Calu3 (cell line): ENCODE data around the gene KAZN. TPM values are rescaled to one million over a fixed set of nuclear protein-coding genes. Genes with fewer than 3 reads are reported as not detected.

Experiments used
- BruUV-seq: library from RNA; stranded (reverse); fragments of 400-500 nt; replicated peaks from 2 replicates; lab custom pipeline; 2021; lab: Mats Ljungman, UMichigan
- CTCF ChIA-PET: fragments of 300-600 bp; sonication (Branson Sonifier 250); formaldehyde crosslinking; loops from one replicate; lab custom pipeline; 2022; ENCODE audit warnings: antibody characterized with exemption; lab: Charles Lee
- DNase-seq: peaks from one replicate; pipeline ENCODE4 v3.0.0; 2022
- H3K27ac Mint-ChIP-seq: one replicate; pipeline ENCODE4 v1.8.0; 2022; ENCODE audit warnings: mixed read lengths; ENCODE audit not compliant: unreplicated experiment
- H3K27me3 Mint-ChIP-seq: one replicate; pipeline ENCODE4 v1.8.0; 2022; ENCODE audit warnings: mixed read lengths; ENCODE audit not compliant: unreplicated experiment
- H3K36me3 Mint-ChIP-seq: one replicate; pipeline ENCODE4 v1.8.0; 2022; ENCODE audit warnings: mild to moderate bottlenecking, moderate library complexity, mixed read lengths; ENCODE audit not compliant: insufficient read depth, unreplicated experiment
- H3K4me1 Mint-ChIP-seq: one replicate; pipeline ENCODE4 v1.8.0; 2022; ENCODE audit warnings: mild to moderate bottlenecking, low read depth, mixed read lengths; ENCODE audit not compliant: unreplicated experiment
- H3K4me3 Mint-ChIP-seq: one replicate; pipeline ENCODE4 v1.8.0; 2022; ENCODE audit warnings: mild to moderate bottlenecking, low read depth, moderate library complexity, mixed read lengths; ENCODE audit not compliant: unreplicated experiment
- H3K9me3 Mint-ChIP-seq: one replicate; pipeline ENCODE4 v1.8.0; 2022; ENCODE audit warnings: low read depth, mixed read lengths; ENCODE audit not compliant: unreplicated experiment
- intact Hi-C: fragments of 100-400 bp; cut with micrococcal nuclease; formaldehyde crosslinking; loops from one replicate; pipeline ENCODE4 v1.10.0; 2022; ENCODE audit not compliant: unreplicated experiment
- total RNA-seq: library from RNA; stranded (reverse); gene quantifications from 2 replicates; pipeline ENCODE4 v1.2.3, GENCODE V29; 2022
- TF ChIP-seq, protein P1 (sequence below): fragments of 200-600 bp; IDR thresholded peaks from one replicate; pipeline ENCODE4 v1.8.0; 2022; ENCODE audit warnings: antibody characterized with exemption; ENCODE audit not compliant: unreplicated experiment

KAZN gene
- total RNA-seq, 1 experiment from 2014 or later: 3.6 TPM

DNA sequence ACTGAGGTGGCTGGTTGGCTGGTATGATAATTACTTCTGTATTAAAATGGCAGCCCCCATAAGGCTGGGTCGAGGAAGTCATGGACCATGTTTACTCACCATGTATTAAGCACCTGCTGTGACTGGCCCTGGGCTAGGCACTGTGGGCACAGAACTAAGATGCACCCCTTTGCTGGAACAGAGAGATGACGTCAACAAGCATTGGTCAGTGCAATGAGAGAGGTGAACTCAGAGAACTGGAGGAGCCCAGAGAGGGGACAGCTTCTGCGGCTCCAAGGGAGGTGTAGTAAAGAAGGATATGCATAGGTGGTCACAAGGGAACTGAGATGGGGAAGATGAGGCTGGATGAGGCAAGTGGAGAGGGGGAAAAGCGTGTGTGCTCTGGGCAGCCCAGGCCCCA is 88.7 kb downstream of the KAZN start:
- H3K27ac Mint-ChIP-seq: no peak overlapping the region
- H3K27me3 Mint-ChIP-seq: peaks cover 25% of the 10 kb centered on the region
- CTCF ChIA-PET: no interaction called here
- DNase-seq: no peak
- intact Hi-C loops: no loop called here
- no peaks in the 10 kb centered on the region for H3K36me3 Mint-ChIP-seq
- TF ChIP-seq, protein P1, sequence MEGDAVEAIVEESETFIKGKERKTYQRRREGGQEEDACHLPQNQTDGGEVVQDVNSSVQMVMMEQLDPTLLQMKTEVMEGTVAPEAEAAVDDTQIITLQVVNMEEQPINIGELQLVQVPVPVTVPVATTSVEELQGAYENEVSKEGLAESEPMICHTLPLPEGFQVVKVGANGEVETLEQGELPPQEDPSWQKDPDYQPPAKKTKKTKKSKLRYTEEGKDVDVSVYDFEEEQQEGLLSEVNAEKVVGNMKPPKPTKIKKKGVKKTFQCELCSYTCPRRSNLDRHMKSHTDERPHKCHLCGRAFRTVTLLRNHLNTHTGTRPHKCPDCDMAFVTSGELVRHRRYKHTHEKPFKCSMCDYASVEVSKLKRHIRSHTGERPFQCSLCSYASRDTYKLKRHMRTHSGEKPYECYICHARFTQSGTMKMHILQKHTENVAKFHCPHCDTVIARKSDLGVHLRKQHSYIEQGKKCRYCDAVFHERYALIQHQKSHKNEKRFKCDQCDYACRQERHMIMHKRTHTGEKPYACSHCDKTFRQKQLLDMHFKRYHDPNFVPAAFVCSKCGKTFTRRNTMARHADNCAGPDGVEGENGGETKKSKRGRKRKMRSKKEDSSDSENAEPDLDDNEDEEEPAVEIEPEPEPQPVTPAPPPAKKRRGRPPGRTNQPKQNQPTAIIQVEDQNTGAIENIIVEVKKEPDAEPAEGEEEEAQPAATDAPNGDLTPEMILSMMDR: no peak
- BruUV-seq: no TSS peak
- no peaks in the 10 kb centered on the region for H3K4me1 Mint-ChIP-seq
- peaks cover 2% of the 10 kb centered on the region for H3K9me3 Mint-ChIP-seq
- no peak overlapping the region for H3K4me3 Mint-ChIP-seq

DNA sequence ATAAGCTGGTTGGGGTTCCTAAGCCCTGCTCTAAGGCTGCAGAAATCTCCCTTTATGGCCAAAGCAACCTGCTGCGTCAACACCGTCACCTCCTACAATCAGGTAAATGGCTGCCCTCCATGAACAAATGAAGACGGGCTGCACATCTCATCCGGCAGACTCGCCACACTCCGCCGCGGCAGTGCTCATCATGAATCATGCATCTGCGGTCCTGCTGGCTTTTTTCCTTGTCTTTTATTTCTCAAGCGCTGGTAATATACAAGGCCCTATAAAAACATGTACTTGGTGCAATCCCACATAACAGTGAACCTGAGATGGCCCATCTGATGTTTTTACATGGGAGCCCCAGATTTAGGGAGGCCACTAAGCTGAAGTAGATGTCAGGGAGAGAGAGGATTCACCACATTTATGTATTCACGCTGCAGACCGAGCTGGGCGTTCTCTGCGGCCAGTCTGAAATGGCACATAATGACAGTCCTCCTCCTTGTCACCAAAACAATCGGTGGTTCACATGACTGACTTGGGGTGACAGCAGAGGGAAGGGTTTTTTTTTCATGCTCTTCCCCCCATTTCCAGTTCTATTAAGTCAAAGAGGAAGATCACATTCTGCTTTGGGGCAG is 91.6 kb downstream of the KAZN start:
- DNase-seq: no peak
- Mint-ChIP-seq H3K4me1 (no peaks in the 10 kb centered on the region), H3K27me3 (peaks cover 36% of the 10 kb centered on the region), H3K9me3 (no peaks in the 10 kb centered on the region), H3K27ac (no peak overlapping the region), H3K4me3 (no peak overlapping the region), H3K36me3 (no peaks in the 10 kb centered on the region)
- BruUV-seq: no TSS peak
- intact Hi-C loops: no loop called here
- CTCF ChIA-PET: no interaction called here
- TF ChIP-seq, protein P1: no peak

DNA sequence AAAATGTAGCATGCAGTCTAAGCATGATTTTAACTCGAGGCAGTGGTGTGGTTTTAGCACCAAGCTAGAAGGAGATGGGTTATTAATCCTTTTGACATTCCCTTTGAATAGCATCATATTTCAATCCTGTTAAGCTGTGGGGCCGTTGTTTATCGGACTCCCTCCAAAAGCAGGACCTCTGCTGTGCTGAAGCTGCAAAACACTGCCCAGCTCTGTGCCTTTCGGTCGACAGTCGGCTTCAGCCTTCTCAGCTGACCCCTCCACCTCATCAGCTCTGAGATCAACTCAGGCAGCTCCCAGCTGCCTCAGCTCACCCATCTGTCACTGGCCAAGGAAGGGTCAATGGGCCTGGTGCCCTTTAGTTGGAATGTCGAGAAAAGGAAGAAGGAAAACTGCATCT is 95.5 kb downstream of the KAZN start:
- TF ChIP-seq, protein P1: no peak
- Mint-ChIP-seq H3K36me3 (no peaks in the 10 kb centered on the region), H3K4me1 (no peaks in the 10 kb centered on the region), H3K9me3 (no peaks in the 10 kb centered on the region), H3K4me3 (no peak overlapping the region), H3K27me3 (peaks cover 56% of the 10 kb centered on the region), H3K27ac (no peak overlapping the region)
- intact Hi-C loops: no loop called here
- CTCF ChIA-PET: no interaction called here
- no TSS peak for BruUV-seq
- DNase-seq: no peak

DNA sequence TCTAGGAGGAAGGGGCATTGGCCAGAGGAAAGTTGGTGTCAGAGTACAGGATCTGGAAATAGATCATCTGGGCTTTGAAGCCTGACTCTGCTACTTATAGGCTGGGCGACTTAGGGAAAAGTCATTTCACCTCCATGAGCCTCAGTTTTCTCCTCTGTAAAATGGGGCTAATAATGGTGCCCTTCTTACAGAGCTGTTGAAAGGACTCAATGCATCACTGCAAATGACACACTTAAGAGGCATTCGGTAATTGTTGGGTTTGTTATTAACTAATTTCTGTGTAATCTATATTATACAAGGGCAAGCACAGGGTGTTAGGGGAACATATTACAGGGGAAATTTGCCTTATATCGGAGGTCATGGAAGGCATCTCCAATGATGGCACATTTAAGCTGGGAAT is 96.1 kb downstream of the KAZN start:
- Mint-ChIP-seq H3K36me3 (no peaks in the 10 kb centered on the region), H3K4me1 (no peaks in the 10 kb centered on the region), H3K4me3 (no peak overlapping the region), H3K27ac (no peak overlapping the region), H3K9me3 (no peaks in the 10 kb centered on the region), H3K27me3 (peaks cover 63% of the 10 kb centered on the region)
- TF ChIP-seq, protein P1: no peak
- CTCF ChIA-PET: no interaction called here
- intact Hi-C loops: no loop called here
- no TSS peak for BruUV-seq
- DNase-seq: no peak
